SK-N-SH treated with all-trans-retinoic acid at 6 μM for 48 hours (cell line): ENCODE results near the gene BATF2.

Experiments
- ARNTL ChIP-seq: fragments of 450-650 bp; formaldehyde crosslinking; IDR thresholded peaks from 2 replicates; pipeline ENCODE4 v1.5.0; 2020; ENCODE audit warnings: low read depth, mild to moderate bottlenecking, moderate library complexity, borderline replicate concordance
- CREB5 ChIP-seq: fragments of 250-450 bp; sonication (Bioruptor Pico); IDR thresholded peaks from 2 replicates; pipeline ENCODE4 v1.5.1; 2020; ENCODE audit warnings: low read depth, mild to moderate bottlenecking, moderate library complexity
- CSDC2 ChIP-seq: fragments of 250-450 bp; sonication (Bioruptor Pico); IDR thresholded peaks from 2 replicates; pipeline ENCODE4 v1.5.0; 2020; ENCODE audit warnings: mild to moderate bottlenecking, moderate library complexity
- ESRRG ChIP-seq: fragments of 250-450 bp; sonication (Bioruptor Pico); IDR thresholded peaks from 2 replicates; pipeline ENCODE4 v1.6.1; 2021; ENCODE audit warnings: mild to moderate bottlenecking
- ISL1 ChIP-seq: fragments of 250-450 bp; sonication (Bioruptor Pico); IDR thresholded peaks from 2 replicates; pipeline ENCODE4 v2.1.2; 2022; ENCODE audit warnings: mild to moderate bottlenecking, moderate library complexity
- PATZ1 ChIP-seq: fragments of 250-450 bp; sonication (Bioruptor Pico); IDR thresholded peaks from 2 replicates; pipeline ENCODE4 v1.8.0; 2020; ENCODE audit warnings: mild to moderate bottlenecking, moderate library complexity, borderline replicate concordance
- POU6F1 ChIP-seq: fragments of 250-450 bp; sonication (Bioruptor Pico); IDR thresholded peaks from 2 replicates; pipeline ENCODE4 v1.8.0; 2021; ENCODE audit warnings: low read depth, mild to moderate bottlenecking, moderate library complexity, borderline replicate concordance
- PPARA ChIP-seq: fragments of 250-450 bp; sonication (Bioruptor Pico); IDR thresholded peaks from 2 replicates; pipeline ENCODE4 v1.5.0; 2020; ENCODE audit warnings: mild to moderate bottlenecking, borderline replicate concordance
- RARB ChIP-seq: fragments of 250-450 bp; sonication (Bioruptor Pico); IDR thresholded peaks from 2 replicates; pipeline ENCODE4 v1.8.0; 2021; ENCODE audit warnings: mild to moderate bottlenecking, moderate library complexity
- TCF4 ChIP-seq: fragments of 250-450 bp; sonication (Bioruptor Pico); IDR thresholded peaks from 2 replicates; pipeline ENCODE4 v1.8.0; 2021; ENCODE audit warnings: mild to moderate bottlenecking, moderate library complexity, borderline replicate concordance
- ZC3H10 ChIP-seq: fragments of 250-450 bp; sonication (Bioruptor Pico); IDR thresholded peaks from 2 replicates; pipeline ENCODE4 v1.5.1; 2021; ENCODE audit warnings: mild to moderate bottlenecking, moderate library complexity
- ZNF8 ChIP-seq: fragments of 450-650 bp; formaldehyde crosslinking; IDR thresholded peaks from 2 replicates; pipeline ENCODE4 v1.5.0; 2020; ENCODE audit warnings: mild to moderate bottlenecking, moderate library complexity

- TF ChIP-seq ARNTL (CRISPR knock-in tag) (no peak), ISL1 (no peak), ESRRG (no peak), RARB (CRISPR knock-in tag) (no peak), CREB5 (CRISPR knock-in tag) (no peak), CSDC2 (no peak), PATZ1 (CRISPR knock-in tag) (no peak), POU6F1 (CRISPR knock-in tag) (no peak), TCF4 (CRISPR knock-in tag) (no peak), ZNF8 (CRISPR knock-in tag) (no peak), PPARA (CRISPR knock-in tag) (no peak), ZC3H10 (CRISPR knock-in tag) (no peak)
Observed at GRCh38 chr11:65017937-65018336, 21.2 kb upstream of the BATF2 start.
